ENCODE results near the gene ITIH5. TPM values are rescaled to one million over a fixed set of nuclear protein-coding genes. Genes with fewer than 3 reads are reported as not detected.
"Not testable (repeated sequence)": the region's sequence is repeated elsewhere in the genome, so short reads cannot be mapped to it uniquely, and the experiment has no call there.

The ITIH5 gene
- total RNA-seq, 1 donor from 2014 or later = 0.51 TPM

- DNase-seq = peak; percentile 92
These were observed 20.6 kb upstream of the ITIH5 start for GRCh38 chr10:7687228-7687907.

GRCh38 chr10:7686351-7687171 is 19.8 kb upstream of the ITIH5 start:
- no peak for DNase-seq

GRCh38 chr10:7680078-7680477 is 13.3 kb upstream of the ITIH5 start:
- DNase-seq = not testable (repeated sequence)

GRCh38 chr10:7679256-7679655 is 12.5 kb upstream of the ITIH5 start:
- DNase-seq = no peak

GRCh38 chr10:7672341-7673134 is 5.8 kb upstream of the ITIH5 start:
- DNase-seq = no peak

- DNase-seq = no peak
These were observed 3.4 kb upstream of the ITIH5 start for GRCh38 chr10:7670157-7670556.

GRCh38 chr10:7667262-7668141 is 736 bp upstream of the ITIH5 start:
- no peak for DNase-seq

GRCh38 chr10:7665767-7666166 is 999 bp downstream of the ITIH5 start:
- DNase-seq = no peak

GRCh38 chr10:7664707-7665106 is 2.1 kb downstream of the ITIH5 start:
- no peak for DNase-seq

GRCh38 chr10:7662522-7662921 is 4.2 kb downstream of the ITIH5 start:
- no peak for DNase-seq

- DNase-seq = no peak
These were observed 7.2 kb downstream of the ITIH5 start for GRCh38 chr10:7659560-7659959.

GRCh38 chr10:7657552-7657951 is 9.2 kb downstream of the ITIH5 start:
- DNase-seq = no peak

- DNase-seq = not testable (repeated sequence)
These were observed 9.7 kb downstream of the ITIH5 start for GRCh38 chr10:7657079-7657478.

- no peak for DNase-seq
These were observed 14.8 kb downstream of the ITIH5 start for GRCh38 chr10:7651853-7652470.

GRCh38 chr10:7649673-7650300 is 17.0 kb downstream of the ITIH5 start:
- DNase-seq = no peak

GRCh38 chr10:7647062-7647664 is 19.6 kb downstream of the ITIH5 start:
- DNase-seq = no peak

- DNase-seq = no peak
These were observed 24.2 kb downstream of the ITIH5 start for GRCh38 chr10:7642491-7643011.

GRCh38 chr10:7635408-7636125 is 31.2 kb downstream of the ITIH5 start:
- DNase-seq = no peak

GRCh38 chr10:7634142-7634894 is 32.4 kb downstream of the ITIH5 start:
- no peak for DNase-seq

Data from dermis blood vessel endothelial cell (primary cell).